ENCODE data around the gene DAAM2. TPM values are rescaled to one million over a fixed set of nuclear protein-coding genes. Genes with fewer than 3 reads are reported as not detected.

The DAAM2 gene
- total RNA-seq, 4 donors from 2014 or later = 3.7 to 55.9 (median 11.9) TPM

DNA sequence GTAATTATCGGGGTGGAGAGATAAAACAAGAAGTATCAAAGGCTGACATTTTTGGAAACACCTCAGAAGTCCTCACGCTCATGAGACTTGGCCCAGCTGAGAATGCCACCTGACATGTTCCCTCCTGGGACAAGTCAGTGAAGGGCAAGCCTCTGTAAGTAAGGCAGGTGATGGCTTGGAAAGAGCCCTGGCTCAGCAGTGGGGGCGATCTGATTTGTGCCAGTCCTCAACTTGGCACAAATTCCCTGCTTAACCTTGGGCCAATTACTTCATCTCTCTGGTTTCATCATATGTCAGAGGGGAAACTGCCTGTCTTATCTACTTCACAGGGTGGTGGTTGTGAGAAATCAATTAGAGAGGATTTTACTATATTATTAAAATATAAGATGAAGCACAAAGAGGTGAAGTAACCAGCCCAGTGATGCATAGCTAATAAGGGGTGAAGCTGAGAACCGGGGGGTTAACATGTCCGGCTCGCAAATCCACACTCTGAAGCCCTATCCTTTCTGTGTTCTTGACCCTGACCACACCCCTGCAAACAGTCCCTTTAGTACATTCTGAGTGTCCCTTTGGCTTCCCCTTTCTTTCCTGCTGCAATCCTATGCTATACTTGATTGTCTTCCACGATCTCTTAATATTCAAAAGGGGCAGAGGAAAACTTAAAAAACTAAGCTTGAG, 150.9 kb downstream of the DAAM2 start:
- H3K4me3 ChIP-seq = no peak overlapping the region
- peaks cover 0 to 12% (median 4%) of the 10 kb centered on the region in 3 donors for H3K4me1 ChIP-seq
- no peak overlapping the region for H3K27ac ChIP-seq
- intact Hi-C loops (cut with DNase I) = no loop called here
- H3K27me3 ChIP-seq = no peaks in the 10 kb centered on the region
- no peaks in the 10 kb centered on the region for H3K36me3 ChIP-seq
- 74 to 87% methylated on average over 7 of the region's 7 CpGs for WGBS, 2 donors
- TF ChIP-seq POLR2A (IDR thresholded peaks at IDR 0.05) = no peak
- TF ChIP-seq CTCF (IDR thresholded peaks at IDR 0.05) = no peak
- DNase-seq = no peak
- no peaks in the 10 kb centered on the region for H3K9me3 ChIP-seq

DNA sequence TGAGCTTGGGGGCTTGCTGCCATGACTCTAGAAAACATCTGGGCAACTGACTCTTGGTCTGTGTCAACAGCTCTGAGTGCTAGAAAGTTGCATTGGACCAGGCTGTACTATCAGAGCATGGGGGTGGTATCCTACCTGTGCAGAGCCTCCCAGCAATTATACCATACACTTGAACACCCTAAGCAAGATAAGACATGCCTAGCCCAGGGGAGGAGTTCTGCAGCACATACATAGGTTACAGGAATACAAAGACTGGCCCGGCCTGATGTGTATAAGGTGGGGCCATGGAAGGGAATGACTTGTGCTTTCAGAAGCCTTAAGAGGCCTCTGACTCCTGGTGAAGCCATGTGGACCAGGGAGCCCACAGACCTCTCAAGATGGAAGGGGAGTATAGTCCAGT, 153.4 kb downstream of the DAAM2 start:
- H3K36me3 ChIP-seq = no peaks in the 10 kb centered on the region
- H3K4me3 ChIP-seq = no peak overlapping the region
- WGBS, 2 donors = 50 to 75% methylated on average over 1 of the region's 1 CpG
- H3K27me3 ChIP-seq = no peaks in the 10 kb centered on the region
- DNase-seq = no peak
- H3K4me1 ChIP-seq = peaks cover 0 to 12% (median 4%) of the 10 kb centered on the region in 3 donors
- intact Hi-C loops (cut with DNase I) = no loop called here
- H3K27ac ChIP-seq = peak overlapping the region in 1 of 4 donors; percentile 57
- H3K9me3 ChIP-seq = no peaks in the 10 kb centered on the region
- TF ChIP-seq CTCF (IDR thresholded peaks at IDR 0.05) (no peak), POLR2A (IDR thresholded peaks at IDR 0.05) (no peak)

DNA sequence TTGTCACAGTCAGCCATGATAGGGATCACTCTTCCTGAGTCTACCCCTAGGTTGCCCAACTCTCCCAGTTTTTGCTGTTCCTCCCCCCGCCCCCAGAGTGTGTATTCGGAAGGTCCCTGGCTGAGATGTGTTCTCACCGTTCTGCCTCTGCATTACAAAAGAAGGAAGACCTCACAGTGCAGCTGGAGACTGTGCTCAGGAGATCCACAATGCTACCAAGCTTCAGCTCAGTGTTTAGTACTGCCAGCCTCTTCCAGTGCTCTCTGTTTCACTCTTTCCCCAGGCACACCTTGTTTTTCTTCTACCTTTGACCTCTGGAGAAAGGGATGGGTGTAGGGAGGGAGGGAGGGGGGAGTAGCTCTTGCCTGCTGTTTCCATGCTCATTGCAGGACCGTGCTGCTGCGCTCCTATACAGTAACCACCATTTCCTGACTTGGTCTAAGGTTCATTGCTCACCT, 155.5 kb downstream of the DAAM2 start:
- Histone ChIP-seq H3K27me3 (no peaks in the 10 kb centered on the region), H3K27ac (no peak overlapping the region), H3K4me3 (no peak overlapping the region), H3K4me1 (peaks cover 0 to 17% (median 4%) of the 10 kb centered on the region in 3 donors), H3K36me3 (no peaks in the 10 kb centered on the region), H3K9me3 (no peaks in the 10 kb centered on the region)
- no peak for DNase-seq
- intact Hi-C loops (cut with DNase I) = no loop called here
- WGBS, 2 donors = 69 to 75% methylated on average over 5 of the region's 5 CpGs
- no peak for TF ChIP-seq POLR2A (IDR thresholded peaks at IDR 0.05)
- TF ChIP-seq CTCF (IDR thresholded peaks at IDR 0.05) = no peak

DNA sequence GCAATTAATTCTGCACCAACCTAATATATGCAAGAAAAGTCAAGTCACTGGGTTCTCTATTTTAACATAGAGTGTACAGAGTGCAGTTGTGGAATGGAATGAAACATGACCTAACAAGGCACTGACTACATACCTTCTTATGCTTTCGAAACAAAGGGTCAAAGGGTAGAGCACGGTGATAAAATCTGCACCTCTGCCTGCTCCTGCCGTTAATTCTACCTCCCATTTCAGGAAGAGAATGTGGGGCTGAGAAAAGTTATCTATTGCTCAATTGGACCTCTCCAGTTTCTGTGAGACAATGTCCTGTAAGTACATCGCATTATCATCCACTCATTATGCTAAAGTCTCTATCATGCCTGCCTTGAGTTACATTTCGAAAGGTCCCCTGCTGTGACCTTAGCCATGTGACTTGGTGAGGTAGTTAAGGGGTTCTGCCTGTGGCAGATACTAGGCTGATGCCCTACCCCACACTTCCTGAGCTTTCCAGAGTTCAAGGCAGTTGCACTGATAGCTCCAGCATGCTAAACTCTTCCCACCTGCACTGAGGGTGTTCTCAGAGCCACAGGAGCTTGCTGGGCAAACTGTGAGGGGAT, 156.1 kb downstream of the DAAM2 start:
- no peaks in the 10 kb centered on the region for H3K27me3 ChIP-seq
- H3K36me3 ChIP-seq = no peaks in the 10 kb centered on the region
- H3K4me1 ChIP-seq = peaks cover 0 to 17% (median 4%) of the 10 kb centered on the region in 3 donors
- 71 to 76% methylated on average over 5 of the region's 5 CpGs for WGBS, 2 donors
- no peak for DNase-seq
- TF ChIP-seq CTCF (IDR thresholded peaks at IDR 0.05) (no peak), POLR2A (IDR thresholded peaks at IDR 0.05) (no peak)
- intact Hi-C loops (cut with DNase I) = no loop called here
- no peak overlapping the region for H3K27ac ChIP-seq
- H3K4me3 ChIP-seq = no peak overlapping the region
- H3K9me3 ChIP-seq = no peaks in the 10 kb centered on the region

GRCh38 chr6:39950125-39950720, 158.0 kb downstream of the DAAM2 start:
- Histone ChIP-seq H3K4me3 (no peak overlapping the region), H3K4me1 (peaks cover 0 to 14% (median 3%) of the 10 kb centered on the region in 3 donors), H3K9me3 (no peaks in the 10 kb centered on the region), H3K27ac (no peak overlapping the region), H3K36me3 (no peaks in the 10 kb centered on the region), H3K27me3 (no peaks in the 10 kb centered on the region)
- DNase-seq = no peak
- TF ChIP-seq POLR2A (IDR thresholded peaks at IDR 0.05) (no peak), CTCF (IDR thresholded peaks at IDR 0.05) (no peak)
- intact Hi-C loops (cut with DNase I) = no loop called here

Data from esophagus squamous epithelium (tissue), 5 donors.